ENCODE data around the gene MORC1. TPM values are rescaled to one million over a fixed set of nuclear protein-coding genes. Genes with fewer than 3 reads are reported as not detected.

The MORC1 gene
- total RNA-seq, 1 donor from 2014 or later: not detected

DNA sequence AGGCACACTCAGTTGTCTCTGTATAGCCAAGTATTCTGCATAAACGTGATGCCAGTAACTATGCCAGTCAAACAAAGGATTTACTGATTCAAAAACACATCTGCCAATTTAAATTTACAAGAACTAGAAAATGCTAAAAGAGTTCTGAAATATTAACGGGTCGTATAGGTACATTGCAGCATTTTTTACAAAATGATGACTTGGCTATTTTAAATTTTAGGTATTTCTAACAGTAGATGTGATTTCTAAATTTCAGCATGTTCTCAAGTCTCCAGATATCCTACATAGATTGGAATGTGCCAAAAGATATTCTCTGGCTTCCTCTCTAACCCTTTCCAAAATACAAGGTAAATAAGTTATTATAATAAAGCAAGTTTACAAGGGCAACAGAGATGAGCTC, 60.3 kb downstream of the MORC1 start:
- Histone ChIP-seq H3K27ac (no peak overlapping the region), H3F3A (ENCODE audit: low read depth) (no peaks in the 10 kb centered on the region), H4K20me1 (ENCODE audit: low read depth) (no peaks in the 10 kb centered on the region), H3K27me3 (no peaks in the 10 kb centered on the region), H3K9me3 (ENCODE audit: low read depth) (no peaks in the 10 kb centered on the region), H3K9ac (no peak overlapping the region), H3K79me2 (ENCODE audit: low read depth) (no peaks in the 10 kb centered on the region), H3K4me1 (no peaks in the 10 kb centered on the region), H3K36me3 (no peaks in the 10 kb centered on the region), H2AFZ (replicated peaks) (no peak overlapping the region), H3K4me2 (no peak overlapping the region), H3K4me3 (no peak overlapping the region)
- H3K36me3 Mint-ChIP-seq: no peaks in the 10 kb centered on the region
- H3K4me3 Mint-ChIP-seq: no peak overlapping the region
- TF ChIP-seq EZH2phosphoT487 (IDR thresholded peaks at IDR 0.05) (no peak), EZH2 (IDR thresholded peaks at IDR 0.05) (no peak)
- TF ChIP-seq, protein P1, sequence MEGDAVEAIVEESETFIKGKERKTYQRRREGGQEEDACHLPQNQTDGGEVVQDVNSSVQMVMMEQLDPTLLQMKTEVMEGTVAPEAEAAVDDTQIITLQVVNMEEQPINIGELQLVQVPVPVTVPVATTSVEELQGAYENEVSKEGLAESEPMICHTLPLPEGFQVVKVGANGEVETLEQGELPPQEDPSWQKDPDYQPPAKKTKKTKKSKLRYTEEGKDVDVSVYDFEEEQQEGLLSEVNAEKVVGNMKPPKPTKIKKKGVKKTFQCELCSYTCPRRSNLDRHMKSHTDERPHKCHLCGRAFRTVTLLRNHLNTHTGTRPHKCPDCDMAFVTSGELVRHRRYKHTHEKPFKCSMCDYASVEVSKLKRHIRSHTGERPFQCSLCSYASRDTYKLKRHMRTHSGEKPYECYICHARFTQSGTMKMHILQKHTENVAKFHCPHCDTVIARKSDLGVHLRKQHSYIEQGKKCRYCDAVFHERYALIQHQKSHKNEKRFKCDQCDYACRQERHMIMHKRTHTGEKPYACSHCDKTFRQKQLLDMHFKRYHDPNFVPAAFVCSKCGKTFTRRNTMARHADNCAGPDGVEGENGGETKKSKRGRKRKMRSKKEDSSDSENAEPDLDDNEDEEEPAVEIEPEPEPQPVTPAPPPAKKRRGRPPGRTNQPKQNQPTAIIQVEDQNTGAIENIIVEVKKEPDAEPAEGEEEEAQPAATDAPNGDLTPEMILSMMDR (IDR thresholded peaks at IDR 0.05): no peak
- H3K9me3 Mint-ChIP-seq: no peaks in the 10 kb centered on the region
- DNase-seq (ENCODE audit: low spot score): no peak
- no peak overlapping the region for H3K27ac Mint-ChIP-seq
- no peaks in the 10 kb centered on the region for H3K4me1 Mint-ChIP-seq
- peaks cover 2% of the 10 kb centered on the region for H3K27me3 Mint-ChIP-seq (ENCODE audit: insufficient read depth, low read depth)

DNA sequence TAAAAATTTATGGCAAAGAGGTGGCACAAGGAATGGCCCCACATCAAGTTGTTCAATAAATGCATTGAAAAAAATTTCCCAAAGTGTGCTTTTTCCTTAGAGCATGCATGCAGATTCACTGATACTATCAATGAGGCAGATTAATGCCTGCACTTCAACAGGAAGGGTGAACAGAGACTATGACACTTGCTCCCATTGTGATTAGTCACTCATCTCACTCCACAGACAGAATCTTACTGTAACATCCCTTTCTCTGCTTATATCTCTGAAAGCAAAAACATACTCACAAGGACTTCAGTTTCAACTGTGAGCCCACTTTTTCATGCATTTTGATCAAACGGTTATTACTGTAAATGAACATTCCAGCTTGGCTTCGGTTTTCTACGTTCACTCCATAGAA, 60.9 kb downstream of the MORC1 start:
- Histone ChIP-seq H4K20me1 (ENCODE audit: low read depth) (no peaks in the 10 kb centered on the region), H3K27ac (no peak overlapping the region), H3K79me2 (ENCODE audit: low read depth) (no peaks in the 10 kb centered on the region), H3K27me3 (no peaks in the 10 kb centered on the region), H3K4me3 (no peak overlapping the region), H3K9ac (no peak overlapping the region), H3K4me1 (no peaks in the 10 kb centered on the region), H3K36me3 (no peaks in the 10 kb centered on the region), H3K9me3 (ENCODE audit: low read depth) (no peaks in the 10 kb centered on the region), H2AFZ (replicated peaks) (no peak overlapping the region), H3K4me2 (no peak overlapping the region), H3F3A (ENCODE audit: low read depth) (no peaks in the 10 kb centered on the region)
- no peak overlapping the region for H3K27ac Mint-ChIP-seq
- no peak overlapping the region for H3K4me3 Mint-ChIP-seq
- H3K36me3 Mint-ChIP-seq: no peaks in the 10 kb centered on the region
- no peaks in the 10 kb centered on the region for H3K9me3 Mint-ChIP-seq
- no peaks in the 10 kb centered on the region for H3K4me1 Mint-ChIP-seq
- peaks cover 2% of the 10 kb centered on the region for H3K27me3 Mint-ChIP-seq (ENCODE audit: insufficient read depth, low read depth)
- DNase-seq (ENCODE audit: low spot score): no peak
- TF ChIP-seq EZH2 (IDR thresholded peaks at IDR 0.05) (no peak), EZH2phosphoT487 (IDR thresholded peaks at IDR 0.05) (no peak)
- TF ChIP-seq, protein P1 (IDR thresholded peaks at IDR 0.05): no peak

DNA sequence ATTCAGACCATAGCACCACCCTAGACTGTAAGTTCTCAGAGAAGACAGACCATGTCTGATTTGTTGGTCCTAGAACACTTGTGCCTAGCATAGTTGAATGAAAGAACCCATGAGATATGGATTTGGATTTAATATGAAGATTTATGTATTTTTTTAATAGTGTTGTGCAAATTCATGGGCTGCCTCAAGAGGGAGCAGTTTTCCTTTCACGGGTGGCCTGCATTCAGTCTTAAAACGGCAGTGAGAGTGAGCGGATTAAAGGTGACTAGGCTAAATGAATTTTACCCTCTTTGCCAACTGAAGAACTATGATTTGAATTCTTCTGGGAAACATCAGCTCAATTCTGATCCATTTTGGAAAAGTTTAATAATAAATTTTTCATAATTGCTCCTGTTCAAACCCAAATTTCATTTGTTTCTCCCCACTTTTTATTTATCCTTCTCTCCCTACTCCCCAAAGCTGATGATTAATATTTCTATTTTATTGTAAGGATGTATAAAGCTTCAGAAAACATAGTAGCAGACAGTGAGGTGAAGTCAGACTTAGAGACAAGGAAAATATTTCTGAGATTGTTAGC, 67.3 kb downstream of the MORC1 start:
- Histone ChIP-seq H4K20me1 (ENCODE audit: low read depth) (no peaks in the 10 kb centered on the region), H3K27me3 (no peaks in the 10 kb centered on the region), H3K27ac (no peak overlapping the region), H3K4me1 (no peaks in the 10 kb centered on the region), H3F3A (ENCODE audit: low read depth) (no peaks in the 10 kb centered on the region), H2AFZ (replicated peaks) (no peak overlapping the region), H3K4me2 (no peak overlapping the region), H3K9ac (no peak overlapping the region), H3K4me3 (no peak overlapping the region), H3K9me3 (ENCODE audit: low read depth) (no peaks in the 10 kb centered on the region), H3K79me2 (ENCODE audit: low read depth) (no peaks in the 10 kb centered on the region), H3K36me3 (no peaks in the 10 kb centered on the region)
- H3K27me3 Mint-ChIP-seq (ENCODE audit: insufficient read depth, low read depth): peaks cover 2% of the 10 kb centered on the region
- peak; percentile 16 for DNase-seq (ENCODE audit: low spot score)
- no peaks in the 10 kb centered on the region for H3K4me1 Mint-ChIP-seq
- no peak overlapping the region for H3K27ac Mint-ChIP-seq
- H3K9me3 Mint-ChIP-seq: no peaks in the 10 kb centered on the region
- no peaks in the 10 kb centered on the region for H3K36me3 Mint-ChIP-seq
- no peak for TF ChIP-seq EZH2phosphoT487 (IDR thresholded peaks at IDR 0.05)
- TF ChIP-seq, protein P1 (IDR thresholded peaks at IDR 0.05): peak; percentile 70
- no peak overlapping the region for H3K4me3 Mint-ChIP-seq
